ENCODE data around the gene PDCL2. TPM values are rescaled to one million over a fixed set of nuclear protein-coding genes. Genes with fewer than 3 reads are reported as not detected.

The PDCL2 gene
- total and polyA plus RNA-seq, 2 experiments from 2014 or later = not detected

DNA sequence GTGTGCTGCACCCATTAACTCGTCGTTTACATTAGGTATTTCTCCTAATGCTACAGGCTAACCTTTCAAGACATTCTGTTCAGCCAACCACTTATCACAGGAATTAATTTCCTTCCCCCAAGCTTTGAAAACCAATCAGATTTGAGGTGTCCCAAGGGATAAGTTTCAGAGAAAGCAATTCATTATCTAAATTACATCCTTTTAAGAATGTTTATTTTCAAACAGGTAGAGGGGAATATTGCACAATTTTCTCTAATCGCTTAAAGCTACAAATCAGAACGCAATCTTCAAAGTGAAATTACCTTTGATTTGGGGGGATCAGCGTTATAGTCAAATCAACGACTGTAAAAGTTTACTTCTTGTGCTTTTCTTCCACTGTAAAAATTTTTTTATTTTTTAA lies 46.9 kb downstream of the PDCL2 start:
- Histone ChIP-seq H3K27ac (peak overlapping the region; percentile 89), H3K36me3 (ENCODE audit: low read depth) (no peaks in the 10 kb centered on the region), H4K20me1 (ENCODE audit: insufficient read depth) (no peaks in the 10 kb centered on the region), H3K79me2 (ENCODE audit: insufficient read depth) (peaks cover 59% of the 10 kb centered on the region), H3K27me3 (replicated peaks; ENCODE audit: insufficient read depth) (no peaks in the 10 kb centered on the region), H3K9me3 (ENCODE audit: low read depth) (no peaks in the 10 kb centered on the region), H3F3A (ENCODE audit: insufficient read depth) (peaks cover 60% of the 10 kb centered on the region), H3K4me3 (peak overlapping the region; percentile 82), H3K4me1 (ENCODE audit: insufficient read depth) (peaks cover 44% of the 10 kb centered on the region), H3K9me2 (ENCODE audit: insufficient read depth) (no peaks in the 10 kb centered on the region), H3K4me2 (ENCODE audit: unreplicated experiment) (peak overlapping the region; percentile 95), H2AFZ (peak overlapping the region; percentile 83), H3K9ac (peak overlapping the region; percentile 89)
- in situ Hi-C loops (cut with MboI) = no loop called here
- peak; percentile 34 for DNase-seq
- TF ChIP-seq EZH2 (IDR thresholded peaks at IDR 0.05; ENCODE audit: insufficient read depth, poor library complexity, severe bottlenecking) (no peak), EZH2phosphoT487 (IDR thresholded peaks at IDR 0.05; ENCODE audit: insufficient read depth, low read depth) (no peak)
- WGBS, 2 experiments (ENCODE audit: low coverage in 1 of 2, low lambda C conversion rate in 2 of 2, missing lambda C conversion rate in 2 of 2) = 3 to 4% methylated on average over 6 of the region's 6 CpGs

GRCh38 chr4:55543858-55544257 lies 48.2 kb downstream of the PDCL2 start:
- no peaks in the 10 kb centered on the region for H3K9me3 ChIP-seq (ENCODE audit: low read depth)
- H3F3A ChIP-seq (ENCODE audit: insufficient read depth) = peaks cover 49% of the 10 kb centered on the region
- 0 out of 2 replicates have a peak overlapping the region, but pooled peaks have one; percentile 25 for H2AFZ ChIP-seq
- peaks cover 33% of the 10 kb centered on the region for H3K4me1 ChIP-seq (ENCODE audit: insufficient read depth)
- H4K20me1 ChIP-seq (ENCODE audit: insufficient read depth) = no peaks in the 10 kb centered on the region
- peak; percentile 58 for DNase-seq
- H3K79me2 ChIP-seq (ENCODE audit: insufficient read depth) = peaks cover 72% of the 10 kb centered on the region
- no peaks in the 10 kb centered on the region for H3K36me3 ChIP-seq (ENCODE audit: low read depth)
- H3K4me2 ChIP-seq (ENCODE audit: unreplicated experiment) = peak overlapping the region; percentile 95
- H3K9me2 ChIP-seq (ENCODE audit: insufficient read depth) = no peaks in the 10 kb centered on the region
- in situ Hi-C loops (cut with MboI) = no loop called here
- H3K4me3 ChIP-seq = peak overlapping the region; percentile 82
- H3K27me3 ChIP-seq (replicated peaks; ENCODE audit: insufficient read depth) = no peaks in the 10 kb centered on the region
- TF ChIP-seq EZH2 (IDR thresholded peaks at IDR 0.05; ENCODE audit: insufficient read depth, poor library complexity, severe bottlenecking) = no peak
- TF ChIP-seq EZH2phosphoT487 (IDR thresholded peaks at IDR 0.05; ENCODE audit: insufficient read depth, low read depth) = no peak
- peak overlapping the region; percentile 89 for H3K27ac ChIP-seq
- peak overlapping the region; percentile 89 for H3K9ac ChIP-seq

GRCh38 chr4:55540271-55540670 lies 51.8 kb downstream of the PDCL2 start:
- Histone ChIP-seq H3K9ac (no peak overlapping the region), H3F3A (ENCODE audit: insufficient read depth) (peaks cover 28% of the 10 kb centered on the region), H4K20me1 (ENCODE audit: insufficient read depth) (no peaks in the 10 kb centered on the region), H3K27me3 (replicated peaks; ENCODE audit: insufficient read depth) (no peaks in the 10 kb centered on the region), H3K9me3 (ENCODE audit: low read depth) (no peaks in the 10 kb centered on the region), H2AFZ (no peak overlapping the region), H3K27ac (no peak overlapping the region), H3K36me3 (ENCODE audit: low read depth) (no peaks in the 10 kb centered on the region), H3K4me1 (ENCODE audit: insufficient read depth) (peaks cover 24% of the 10 kb centered on the region), H3K79me2 (ENCODE audit: insufficient read depth) (peaks cover 99% of the 10 kb centered on the region), H3K4me2 (ENCODE audit: unreplicated experiment) (no peak overlapping the region), H3K4me3 (no peak overlapping the region), H3K9me2 (ENCODE audit: insufficient read depth) (no peaks in the 10 kb centered on the region)
- DNase-seq = no peak
- in situ Hi-C loops (cut with MboI) = no loop called here
- WGBS, 2 experiments (ENCODE audit: low coverage in 1 of 2, low lambda C conversion rate in 2 of 2, missing lambda C conversion rate in 2 of 2) = 97 to 98% methylated on average over 3 of the region's 3 CpGs
- TF ChIP-seq EZH2 (IDR thresholded peaks at IDR 0.05; ENCODE audit: insufficient read depth, poor library complexity, severe bottlenecking) (no peak), EZH2phosphoT487 (IDR thresholded peaks at IDR 0.05; ENCODE audit: insufficient read depth, low read depth) (no peak)

DNA sequence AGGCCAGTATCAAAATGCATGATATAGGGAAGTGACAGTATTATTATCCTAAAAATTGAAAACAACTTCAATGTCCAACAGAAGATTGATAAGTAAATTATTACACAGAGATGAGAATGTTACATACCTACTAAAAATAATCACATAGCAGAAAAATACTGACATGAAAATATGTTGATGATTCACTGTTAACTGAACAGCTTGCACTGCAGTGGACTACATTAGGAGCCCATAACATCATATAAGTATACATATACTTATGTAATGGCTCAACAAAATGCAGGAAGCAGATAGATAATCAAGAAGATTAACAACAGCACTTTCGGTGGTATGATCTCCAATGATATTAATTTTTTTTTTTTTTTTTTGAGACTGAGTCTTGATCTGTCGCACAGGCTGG lies 52.4 kb downstream of the PDCL2 start:
- H3K79me2 ChIP-seq (ENCODE audit: insufficient read depth) = peaks cover 99% of the 10 kb centered on the region
- no peaks in the 10 kb centered on the region for H3K36me3 ChIP-seq (ENCODE audit: low read depth)
- H3K9ac ChIP-seq = no peak overlapping the region
- H3K4me1 ChIP-seq (ENCODE audit: insufficient read depth) = peaks cover 22% of the 10 kb centered on the region
- H3K27ac ChIP-seq = no peak overlapping the region
- DNase-seq = peak; percentile 10
- no peaks in the 10 kb centered on the region for H4K20me1 ChIP-seq (ENCODE audit: insufficient read depth)
- H3K27me3 ChIP-seq (replicated peaks; ENCODE audit: insufficient read depth) = no peaks in the 10 kb centered on the region
- H3K9me2 ChIP-seq (ENCODE audit: insufficient read depth) = no peaks in the 10 kb centered on the region
- TF ChIP-seq EZH2 (IDR thresholded peaks at IDR 0.05; ENCODE audit: insufficient read depth, poor library complexity, severe bottlenecking) (no peak), EZH2phosphoT487 (IDR thresholded peaks at IDR 0.05; ENCODE audit: insufficient read depth, low read depth) (no peak)
- 77 to 85% methylated on average over 2 of the region's 2 CpGs for WGBS, 2 experiments (ENCODE audit: low coverage in 1 of 2, low lambda C conversion rate in 2 of 2, missing lambda C conversion rate in 2 of 2)
- in situ Hi-C loops (cut with MboI) = no loop called here
- H2AFZ ChIP-seq = no peak overlapping the region
- no peak overlapping the region for H3K4me2 ChIP-seq (ENCODE audit: unreplicated experiment)
- H3K9me3 ChIP-seq (ENCODE audit: low read depth) = no peaks in the 10 kb centered on the region
- H3K4me3 ChIP-seq = no peak overlapping the region
- H3F3A ChIP-seq (ENCODE audit: insufficient read depth) = peaks cover 23% of the 10 kb centered on the region

DNA sequence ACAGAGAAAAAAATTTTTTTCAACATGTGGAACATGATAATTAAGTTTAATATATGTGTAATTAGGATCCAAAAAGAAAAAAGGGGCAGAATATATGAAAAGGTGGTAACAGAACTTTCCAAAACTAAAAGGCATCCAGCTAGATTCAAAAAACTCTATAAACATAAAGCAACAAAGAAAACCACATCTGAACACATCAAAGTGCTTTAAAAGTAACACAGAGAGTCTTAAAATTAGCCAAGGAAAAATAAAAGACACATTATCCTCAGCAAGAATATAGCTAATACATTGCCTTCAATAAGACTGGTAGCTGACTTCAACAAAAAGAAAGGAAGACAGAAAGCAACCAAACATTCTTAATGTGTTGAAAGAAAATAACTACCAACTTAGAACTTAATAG lies 53.5 kb downstream of the PDCL2 start:
- H2AFZ ChIP-seq = no peak overlapping the region
- H3K79me2 ChIP-seq (ENCODE audit: insufficient read depth) = peaks cover 99% of the 10 kb centered on the region
- in situ Hi-C loops (cut with MboI) = no loop called here
- no peaks in the 10 kb centered on the region for H3K36me3 ChIP-seq (ENCODE audit: low read depth)
- H4K20me1 ChIP-seq (ENCODE audit: insufficient read depth) = no peaks in the 10 kb centered on the region
- no peak for DNase-seq
- H3K9me3 ChIP-seq (ENCODE audit: low read depth) = no peaks in the 10 kb centered on the region
- no peak overlapping the region for H3K9ac ChIP-seq
- no peak overlapping the region for H3K4me2 ChIP-seq (ENCODE audit: unreplicated experiment)
- no peaks in the 10 kb centered on the region for H3K9me2 ChIP-seq (ENCODE audit: insufficient read depth)
- no peak for TF ChIP-seq EZH2 (IDR thresholded peaks at IDR 0.05; ENCODE audit: insufficient read depth, poor library complexity, severe bottlenecking)
- TF ChIP-seq EZH2phosphoT487 (IDR thresholded peaks at IDR 0.05; ENCODE audit: insufficient read depth, low read depth) = no peak
- H3K27ac ChIP-seq = no peak overlapping the region
- H3K4me3 ChIP-seq = no peak overlapping the region
- H3K4me1 ChIP-seq (ENCODE audit: insufficient read depth) = peaks cover 11% of the 10 kb centered on the region
- H3K27me3 ChIP-seq (replicated peaks; ENCODE audit: insufficient read depth) = no peaks in the 10 kb centered on the region
- H3F3A ChIP-seq (ENCODE audit: insufficient read depth) = peaks cover 12% of the 10 kb centered on the region; the same call in 1 of the 2 replicates
